K562 (cell line): ENCODE measurements around the gene VTA1. TPM values are rescaled to one million over a fixed set of nuclear protein-coding genes. Genes with fewer than 3 reads are reported as not detected.

ENCODE experiments used
- ATAC-seq: fragments of 200-7000 bp; cut with Tn5 transposase; 3 replicates; pipeline ENCODE4 v1.9.1; 2020; ENCODE audit warnings: moderate library complexity
- BruUV-seq: library from RNA; stranded (reverse); fragments of 400-500 nt; replicated peaks from 2 replicates; lab custom pipeline; 2021; lab: Mats Ljungman, UMichigan
- CTCF ChIA-PET: fragments of 300-600 bp; formaldehyde crosslinking; extraction: SDS; loops from one replicate; lab custom pipeline; 2021; ENCODE audit warnings: low intra/inter-chr PET ratio; lab: Yijun Ruan, JAX
- POLR2A ChIA-PET: fragments of 300-600, 350-650 bp; sonication (Branson Sonifier 250); formaldehyde crosslinking; extraction: SDS; loops from one replicate; lab custom pipeline; 2021; ENCODE audit warnings: antibody characterized with exemption, inconsistent platforms; lab: Yijun Ruan, JAX
- DNase-seq, 4 experiments: peaks; one replicate each; pipeline versions ENCODE4 v3.0.0 to v3.0.0-alpha.2; 2011 to 2018; ENCODE audit warnings: low spot score in 3 of 4, mixed read lengths in 3 of 4; ENCODE audit errors: extremely low read depth in 1 of 4
- FAIRE-seq: peaks from 2 replicates; lab custom pipeline; 2011; peaks lifted over from hg19 to GRCh38; lab: Jason Lieb, UNC
- H2AFZ ChIP-seq: 2 replicates; pipeline ENCODE4 v1.6.0; 2011; ENCODE audit warnings: low read depth, low read length, control low read depth, inconsistent platforms
- H3K27ac ChIP-seq: fragments of 200-600 bp; 3 replicates; pipeline ENCODE4 v1.8.0; 2011; ENCODE audit warnings: low read depth, mild to moderate bottlenecking, control low read depth, inconsistent platforms, low read length, moderate library complexity, mixed read lengths; ENCODE audit errors: extremely low read depth
- H3K27me3 ChIP-seq, 2 experiments: fragments of 300-600 bp in 1 of 2; 2 replicates in 1 of 2; 3 replicates in 1 of 2; pipeline versions ENCODE4 v1.6.0 to v1.8.0; 2011; ENCODE audit warnings: inconsistent platforms in 2 of 2, low read length in 2 of 2, mild to moderate bottlenecking in 1 of 2, mixed read lengths in 1 of 2, moderate library complexity in 1 of 2; ENCODE audit not compliant: control insufficient read depth in 2 of 2, insufficient read depth in 2 of 2
- H3K36me3 ChIP-seq: fragments of 300-600 bp; 3 replicates; pipeline ENCODE4 v1.8.0; 2011; ENCODE audit warnings: mild to moderate bottlenecking, low read length, inconsistent platforms; ENCODE audit not compliant: control insufficient read depth, insufficient read depth
- H3K4me1 ChIP-seq, 2 experiments: fragments of 200-600 bp in 1 of 2; replicated peaks in 1 of 2; 2 replicates in 1 of 2; 3 replicates in 1 of 2; pipeline versions ENCODE4 v1.5.1 to v1.8.0; 2011; ENCODE audit warnings: inconsistent platforms in 2 of 2, low read length in 2 of 2, mild to moderate bottlenecking in 1 of 2, mixed read lengths in 1 of 2, moderate library complexity in 1 of 2; ENCODE audit not compliant: control insufficient read depth in 2 of 2, insufficient read depth in 2 of 2
- H3K4me2 ChIP-seq: 2 replicates; pipeline ENCODE4 v1.6.1; 2011; ENCODE audit warnings: low read length, control low read depth, inconsistent platforms, mixed read lengths; ENCODE audit not compliant: insufficient read depth
- H3K4me3 ChIP-seq: fragments of 200-600 bp; sonication (generic), shearing (Covaris generic); 2 replicates; pipeline ENCODE4 v1.5.1; 2016; ENCODE audit warnings: control low read depth, inconsistent platforms
- H3K79me2 ChIP-seq: fragments of 200-600 bp; 3 replicates; pipeline ENCODE4 v1.8.0; 2011; ENCODE audit warnings: low read length, inconsistent platforms; ENCODE audit not compliant: control insufficient read depth, insufficient read depth
- H3K9ac ChIP-seq, 2 experiments: 2 replicates each; pipeline versions ENCODE4 v1.6.0 to v1.6.1; 2011; ENCODE audit warnings: low read depth in 2 of 2, low read length in 2 of 2, control low read depth in 1 of 2, inconsistent platforms in 1 of 2, mild to moderate bottlenecking in 1 of 2, mixed read lengths in 1 of 2; ENCODE audit not compliant: insufficient read depth in 1 of 2
- H3K9me1 ChIP-seq: one replicate; pipeline ENCODE4 v1.6.0; 2011; ENCODE audit warnings: inconsistent platforms, mild to moderate bottlenecking, low read length, moderate library complexity; ENCODE audit not compliant: control insufficient read depth, insufficient read depth
- H3K9me3 ChIP-seq: replicated peaks from 2 replicates; pipeline ENCODE4 v1.5.1; 2011; ENCODE audit warnings: low read depth, low read length, inconsistent platforms; ENCODE audit not compliant: control insufficient read depth, insufficient read depth
- H4K20me1 ChIP-seq: replicated peaks from 2 replicates; pipeline ENCODE4 v1.6.1; 2011; ENCODE audit warnings: low read length, inconsistent platforms, mixed read lengths; ENCODE audit not compliant: control insufficient read depth, insufficient read depth
- EHMT2 ChIP-seq: fragments of 450-650 bp; IDR thresholded peaks from 2 replicates; pipeline ENCODE4 v1.6.1; 2018; ENCODE audit warnings: antibody characterized with exemption
- WGBS: fragments of 100-300 bp; shearing (Covaris generic); methylation state at CpG from one replicate; pipeline ENCODE4 v1.1.6; 2016; ENCODE audit warnings: low coverage, mixed read lengths; ENCODE audit not compliant: insufficient coverage; ENCODE audit errors: missing lambda C conversion rate; 5-methylcytosine and 5-hydroxymethylcytosine counted together
- in situ Hi-C: fragments of 300-500 bp; cut with MboI; formaldehyde crosslinking; loops from 4 replicates; pipeline ENCODE4 v1.15.0; 2018; ENCODE audit warnings: inconsistent platforms, mixed read lengths
- intact Hi-C: fragments of 100-400 bp; cut with micrococcal nuclease; formaldehyde crosslinking; loops from 2 replicates; pipeline ENCODE4 v1.14.2; 2022
- polyA plus RNA-seq, 8 experiments: library from polyadenylated mRNA; depleted of rRNA in 4 of 8; stranded (reverse) in 5 of 8; unstranded in 3 of 8; fragments of >200 nt; fragmentation: Nextera tagmentation in 2 of 8; fragmentation: Illumina TruSeq in 1 of 8; extraction: Ambion mirVana in 2 of 8; extraction: Trizol in 1 of 8; gene quantifications; 2 replicates each; pipeline versions ENCODE4 v1.2.1 to v1.2.3, GENCODE V29; 2011 to 2014; ENCODE audit warnings: inconsistent platforms in 1 of 8, missing spikeins in 1 of 8
- total RNA-seq, 7 experiments: library from RNA; depleted of rRNA in 6 of 7; stranded (reverse); fragments of >200 nt in 6 of 7; fragmentation: Illumina TruSeq in 2 of 7; extraction: Trizol in 2 of 7; gene quantifications; 2 replicates each; pipeline versions ENCODE4 v1.2.1 to v1.2.3, GENCODE V29; 2011 to 2021; ENCODE audit warnings: low replicate concordance in 1 of 7
- TF ChIP-seq, protein P1 (sequence below): sonication (generic); formaldehyde crosslinking; IDR thresholded peaks from 2 replicates; pipeline ENCODE4 v1.8.0; 2023; ENCODE audit warnings: mild to moderate bottlenecking, missing genetic modification reagents
- TF ChIP-seq, protein P2 (sequence below): fragments of 250-450 bp; sonication (Bioruptor Pico); IDR thresholded peaks from 2 replicates; pipeline ENCODE4 v1.5.0; 2020; ENCODE audit warnings: mild to moderate bottlenecking
- TF ChIP-seq, protein P3 (sequence below), 2 experiments: fragments of 450-650 bp; IDR thresholded peaks; 2 replicates each; pipeline ENCODE4 v1.6.1; 2016

The VTA1 gene
- total and polyA plus RNA-seq, 9 of the 15 experiments (the other 6 are each of a cell fraction or from before 2014, with no cell fraction given), result 47.8 to 182 (median 84.6) TPM

DNA sequence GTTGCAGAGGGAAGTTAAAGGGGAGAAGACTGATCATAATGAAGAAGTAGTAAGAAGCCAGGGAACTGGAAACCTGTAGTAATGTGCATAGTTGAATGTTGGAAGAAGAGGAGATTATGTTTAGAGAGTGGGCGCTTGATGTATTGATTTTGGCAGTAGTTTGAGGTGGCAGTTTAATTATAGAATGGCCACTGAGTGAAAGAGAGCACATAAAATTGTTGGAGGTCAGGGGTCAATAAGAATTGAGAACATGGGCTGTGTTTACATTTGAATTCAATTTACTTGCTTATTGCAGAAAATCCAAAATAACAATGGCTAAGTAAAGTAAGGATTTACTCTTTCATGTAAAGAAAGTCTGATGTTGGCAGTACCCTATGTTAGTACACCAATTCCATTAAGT, 15.7 kb downstream of the VTA1 start (continued):
- TF ChIP-seq, protein P1, sequence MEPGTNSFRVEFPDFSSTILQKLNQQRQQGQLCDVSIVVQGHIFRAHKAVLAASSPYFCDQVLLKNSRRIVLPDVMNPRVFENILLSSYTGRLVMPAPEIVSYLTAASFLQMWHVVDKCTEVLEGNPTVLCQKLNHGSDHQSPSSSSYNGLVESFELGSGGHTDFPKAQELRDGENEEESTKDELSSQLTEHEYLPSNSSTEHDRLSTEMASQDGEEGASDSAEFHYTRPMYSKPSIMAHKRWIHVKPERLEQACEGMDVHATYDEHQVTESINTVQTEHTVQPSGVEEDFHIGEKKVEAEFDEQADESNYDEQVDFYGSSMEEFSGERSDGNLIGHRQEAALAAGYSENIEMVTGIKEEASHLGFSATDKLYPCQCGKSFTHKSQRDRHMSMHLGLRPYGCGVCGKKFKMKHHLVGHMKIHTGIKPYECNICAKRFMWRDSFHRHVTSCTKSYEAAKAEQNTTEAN (CRISPR knock-in tag), result no peak
- TF ChIP-seq, protein P2, sequence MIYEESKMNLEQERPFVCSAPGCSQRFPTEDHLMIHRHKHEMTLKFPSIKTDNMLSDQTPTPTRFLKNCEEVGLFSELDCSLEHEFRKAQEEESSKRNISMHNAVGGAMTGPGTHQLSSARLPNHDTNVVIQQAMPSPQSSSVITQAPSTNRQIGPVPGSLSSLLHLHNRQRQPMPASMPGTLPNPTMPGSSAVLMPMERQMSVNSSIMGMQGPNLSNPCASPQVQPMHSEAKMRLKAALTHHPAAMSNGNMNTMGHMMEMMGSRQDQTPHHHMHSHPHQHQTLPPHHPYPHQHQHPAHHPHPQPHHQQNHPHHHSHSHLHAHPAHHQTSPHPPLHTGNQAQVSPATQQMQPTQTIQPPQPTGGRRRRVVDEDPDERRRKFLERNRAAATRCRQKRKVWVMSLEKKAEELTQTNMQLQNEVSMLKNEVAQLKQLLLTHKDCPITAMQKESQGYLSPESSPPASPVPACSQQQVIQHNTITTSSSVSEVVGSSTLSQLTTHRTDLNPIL, result no peak
- TF ChIP-seq, protein P3, sequence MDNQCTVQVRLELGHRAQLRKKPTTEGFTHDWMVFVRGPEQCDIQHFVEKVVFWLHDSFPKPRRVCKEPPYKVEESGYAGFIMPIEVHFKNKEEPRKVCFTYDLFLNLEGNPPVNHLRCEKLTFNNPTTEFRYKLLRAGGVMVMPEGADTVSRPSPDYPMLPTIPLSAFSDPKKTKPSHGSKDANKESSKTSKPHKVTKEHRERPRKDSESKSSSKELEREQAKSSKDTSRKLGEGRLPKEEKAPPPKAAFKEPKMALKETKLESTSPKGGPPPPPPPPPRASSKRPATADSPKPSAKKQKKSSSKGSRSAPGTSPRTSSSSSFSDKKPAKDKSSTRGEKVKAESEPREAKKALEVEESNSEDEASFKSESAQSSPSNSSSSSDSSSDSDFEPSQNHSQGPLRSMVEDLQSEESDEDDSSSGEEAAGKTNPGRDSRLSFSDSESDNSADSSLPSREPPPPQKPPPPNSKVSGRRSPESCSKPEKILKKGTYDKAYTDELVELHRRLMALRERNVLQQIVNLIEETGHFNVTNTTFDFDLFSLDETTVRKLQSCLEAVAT (IDR thresholded peaks at IDR 0.05), result no peak
- TF ChIP-seq, all 486 proteins: peak for 0

DNA sequence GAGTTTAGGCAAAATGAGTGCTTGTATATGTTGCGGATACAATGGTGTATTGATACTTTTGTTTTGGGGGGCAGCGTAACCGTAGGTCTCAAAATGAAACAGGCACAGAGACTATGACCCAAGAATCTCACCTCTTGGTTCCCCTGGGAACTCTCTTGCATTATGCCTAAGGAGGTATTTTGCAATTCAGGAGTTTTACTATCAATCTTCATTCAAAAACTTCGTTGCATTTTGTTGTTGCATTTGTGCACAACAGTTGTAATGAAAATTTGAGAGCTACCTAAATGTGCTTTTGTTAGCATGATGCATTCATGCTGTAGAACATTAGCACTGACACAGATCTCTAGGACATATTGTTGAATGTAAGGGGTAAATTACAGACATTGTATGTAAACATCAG, 18.2 kb downstream of the VTA1 start:
- in situ Hi-C loops, result no loop called here
- no TSS peak for BruUV-seq
- ChIA-PET POLR2A (interaction anchor here (1.0 kb wide), 1 partner anchor 13 kb away, joined by 9 read pairs; no protein-coding TSS in a partner anchor), CTCF (no interaction called here)
- Histone ChIP-seq H2AFZ (no peak overlapping the region), H3K9ac (no peak overlapping the region), H3K27me3 (no peaks in the 10 kb centered on the region), H4K20me1 (no peaks in the 10 kb centered on the region), H3K4me1 (0 out of 5 replicates have a peak, but pooled peaks cover 0 to 3% of the 10 kb centered on the region in 2 experiments), H3K79me2 (peaks cover 40% of the 10 kb centered on the region), H3K4me3 (no peak overlapping the region), H3K4me2 (no peak overlapping the region), H3K36me3 (peaks cover 22% of the 10 kb centered on the region), H3K9me1 (no peaks in the 10 kb centered on the region), H3K9me3 (no peaks in the 10 kb centered on the region), H3K27ac (no peak overlapping the region)
- FAIRE-seq, result no peak
- WGBS, result 91% methylated on average over 4 of the region's 4 CpGs
- intact Hi-C loops, result no loop called here
- no peak for DNase-seq
- ATAC-seq, result no peak
- no peak for TF ChIP-seq EHMT2
